Measurements from ENCODE around the gene SESN3.
"Not testable (repeated sequence)": the region's sequence is repeated elsewhere in the genome, so short reads cannot be mapped to it uniquely, and the experiment has no call there.

SESN3 gene, protein sequence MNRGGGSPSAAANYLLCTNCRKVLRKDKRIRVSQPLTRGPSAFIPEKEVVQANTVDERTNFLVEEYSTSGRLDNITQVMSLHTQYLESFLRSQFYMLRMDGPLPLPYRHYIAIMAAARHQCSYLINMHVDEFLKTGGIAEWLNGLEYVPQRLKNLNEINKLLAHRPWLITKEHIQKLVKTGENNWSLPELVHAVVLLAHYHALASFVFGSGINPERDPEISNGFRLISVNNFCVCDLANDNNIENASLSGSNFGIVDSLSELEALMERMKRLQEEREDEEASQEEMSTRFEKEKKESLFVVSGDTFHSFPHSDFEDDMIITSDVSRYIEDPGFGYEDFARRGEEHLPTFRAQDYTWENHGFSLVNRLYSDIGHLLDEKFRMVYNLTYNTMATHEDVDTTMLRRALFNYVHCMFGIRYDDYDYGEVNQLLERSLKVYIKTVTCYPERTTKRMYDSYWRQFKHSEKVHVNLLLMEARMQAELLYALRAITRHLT

DNA sequence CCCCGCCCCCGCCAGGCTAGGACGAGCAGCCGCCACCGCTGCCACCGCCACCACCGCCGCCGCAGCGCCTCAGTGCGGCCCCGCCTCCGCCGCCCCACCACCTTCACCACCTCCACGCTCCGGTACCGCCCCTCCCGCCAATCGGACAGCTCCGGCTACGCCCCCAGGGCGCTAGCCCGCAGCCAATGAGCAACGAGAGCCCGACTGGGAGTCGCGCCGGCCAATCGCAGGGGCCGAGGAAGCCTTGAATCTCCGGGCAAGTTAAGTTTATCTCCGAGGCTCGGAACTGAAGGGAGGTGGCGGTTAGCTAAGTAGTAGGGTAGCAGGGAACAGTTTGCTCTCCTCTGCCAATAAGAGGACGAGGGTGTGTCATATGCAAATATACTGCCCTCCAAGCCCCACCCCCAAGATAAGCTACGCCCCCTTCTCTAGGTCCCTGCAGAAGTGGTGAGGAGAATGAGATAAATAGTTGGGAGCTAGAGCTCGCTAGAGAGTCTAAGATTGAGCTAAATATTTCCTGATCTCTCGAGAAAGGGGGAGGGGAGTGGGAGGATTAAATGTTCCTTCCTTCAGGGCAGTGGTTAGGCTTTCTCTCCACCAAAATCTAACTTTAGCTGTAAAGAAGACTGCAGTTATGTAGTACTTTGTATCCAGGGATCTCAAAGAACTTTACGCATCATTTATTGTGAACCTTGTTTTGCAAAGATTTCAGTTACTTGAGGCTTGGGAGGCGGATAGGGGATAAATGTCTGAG, at the start of gene SESN3:
Gene SESN3, minus strand, starts transcription at position 76 of the 754 bp plus-strand sequence. CDS start 342 bp downstream, outside the sequence.
- DNase-seq, result peak; percentile 99

DNA sequence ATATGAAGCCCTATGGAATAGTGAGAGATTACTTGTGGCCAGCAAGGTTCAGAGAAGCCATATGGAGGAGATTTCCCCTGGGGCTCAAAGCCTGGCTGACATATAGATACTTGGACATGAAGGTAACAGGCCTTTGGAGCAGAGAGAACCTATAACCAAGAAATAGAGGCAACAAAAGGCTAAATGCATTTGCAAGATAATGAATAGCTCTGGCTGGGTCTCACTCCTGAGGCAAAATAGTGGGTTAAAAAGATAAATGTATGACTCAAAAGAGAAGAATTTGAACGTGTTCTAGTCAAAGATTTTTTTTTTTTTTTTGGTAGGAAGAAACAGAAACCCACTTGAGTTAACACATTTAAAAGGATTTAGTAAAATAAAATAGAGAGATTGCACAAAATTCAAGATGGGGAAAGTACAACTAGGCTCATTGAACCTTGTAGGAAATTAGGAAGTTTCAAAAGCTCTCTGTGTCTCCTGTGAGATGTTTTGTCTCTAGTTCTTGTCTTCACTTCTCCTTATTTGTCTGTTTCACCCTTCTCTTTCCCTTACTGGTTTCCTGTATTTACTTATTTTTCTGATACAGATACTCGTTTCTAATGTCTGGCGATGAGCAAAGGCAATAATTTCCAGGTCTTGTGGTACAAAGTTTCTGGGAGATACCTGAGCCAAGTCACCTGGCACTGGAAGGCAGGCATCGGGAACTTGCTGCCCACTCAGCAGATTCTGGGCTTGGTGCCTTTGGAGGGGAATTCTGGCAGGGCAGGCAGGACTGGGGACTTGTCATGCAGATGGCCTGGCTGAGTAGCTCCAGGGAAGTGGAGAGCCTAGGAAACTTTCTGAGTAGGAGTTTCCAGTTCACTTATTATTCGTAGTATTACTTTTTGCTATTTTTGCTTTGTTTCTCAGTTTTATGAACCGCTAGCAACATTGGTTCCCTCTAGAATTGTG, 49.2 kb upstream of the SESN3 start:
- DNase-seq, result no peak

DNA sequence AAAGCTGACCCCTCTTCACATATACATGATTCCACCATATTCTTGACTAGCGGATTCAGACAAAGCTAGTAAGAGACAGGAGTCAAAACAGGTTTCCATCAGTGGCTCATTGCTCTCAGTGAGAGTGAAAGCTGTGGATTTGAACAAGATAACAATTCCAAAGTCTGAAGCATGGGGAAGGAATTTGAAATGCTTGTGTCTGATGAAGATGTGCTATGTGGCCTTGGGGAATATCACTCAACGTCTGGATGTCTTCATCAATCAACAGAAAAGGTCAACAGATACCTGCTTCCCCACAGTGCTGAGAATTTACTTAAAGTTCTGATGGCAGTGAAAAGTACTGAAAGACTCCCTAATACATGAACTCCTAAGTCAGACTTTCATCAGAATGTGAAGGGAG, 46.9 kb upstream of the SESN3 start:
- DNase-seq, result no peak

DNA sequence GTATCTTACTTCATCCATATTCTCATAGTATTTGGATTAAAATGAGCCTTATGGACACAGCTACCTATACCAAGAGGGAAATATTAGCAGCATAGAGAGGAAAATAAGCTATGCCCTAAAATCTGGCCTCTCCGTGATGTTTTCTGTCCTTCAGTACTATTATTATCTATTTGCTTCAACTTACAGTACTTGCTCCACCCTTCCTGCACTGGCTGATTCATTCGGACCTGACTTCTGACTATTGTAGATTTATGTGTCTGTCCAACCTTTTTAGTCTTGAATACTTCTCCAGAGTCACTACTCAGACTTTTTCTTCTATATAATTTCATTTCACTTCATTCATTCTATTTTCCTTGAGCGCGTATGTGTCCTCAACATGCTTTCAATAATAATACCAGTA, 45.1 kb upstream of the SESN3 start:
- no peak for DNase-seq

DNA sequence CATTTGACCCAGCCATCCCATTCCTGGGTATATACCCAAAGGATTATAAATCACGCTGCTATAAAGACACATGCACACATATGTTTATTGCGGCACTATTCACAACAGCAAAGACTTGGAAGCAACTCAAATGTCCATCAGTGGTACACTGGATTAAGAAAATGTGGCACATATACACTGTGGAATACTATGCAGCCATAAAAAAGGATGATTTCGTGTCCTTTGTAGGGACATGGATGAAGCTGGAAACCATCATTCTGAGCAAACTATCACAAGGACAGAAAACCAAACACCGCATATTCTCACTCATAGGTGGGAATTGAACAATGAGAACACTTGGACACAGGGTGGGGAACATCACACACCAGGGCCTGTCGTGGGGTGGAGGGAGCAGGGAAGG, 42.6 kb upstream of the SESN3 start:
- DNase-seq, result not testable (repeated sequence)

DNA sequence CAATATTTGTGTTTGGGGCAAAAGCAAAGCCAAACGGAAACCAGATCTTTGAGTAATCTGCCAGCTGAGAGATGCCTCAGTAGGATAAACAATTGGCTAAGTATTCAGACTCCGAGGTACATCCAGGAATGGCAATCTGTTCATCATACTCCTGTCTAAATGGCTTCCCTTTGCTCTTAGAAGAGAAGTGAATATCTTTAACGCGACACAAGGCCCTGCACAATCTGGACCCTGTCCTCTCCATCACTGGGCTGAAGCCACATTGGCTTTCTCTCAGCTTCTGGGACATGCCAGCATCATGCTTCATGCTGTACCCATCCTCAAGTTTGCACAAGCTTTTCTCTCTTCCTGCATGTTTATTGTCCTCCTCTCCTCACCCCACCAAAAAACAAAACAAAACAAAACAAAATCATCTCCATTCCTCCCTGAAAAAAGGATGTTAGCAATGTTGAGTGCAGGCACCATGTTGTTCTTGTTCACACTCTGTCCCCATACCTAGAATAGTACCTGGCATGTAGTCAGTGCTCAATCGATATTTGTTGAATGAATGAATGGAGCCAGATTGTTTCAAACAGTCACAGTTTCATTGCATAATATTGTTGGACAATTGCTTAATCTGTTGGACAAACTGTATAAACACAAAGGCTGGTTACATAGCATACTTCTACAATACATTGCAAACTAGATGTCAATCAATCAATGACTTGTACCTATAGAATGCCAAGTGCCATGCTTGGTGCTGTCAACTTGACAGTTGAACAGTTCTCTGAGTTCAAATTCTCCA, 38.2 kb upstream of the SESN3 start:
- DNase-seq, result no peak

DNA sequence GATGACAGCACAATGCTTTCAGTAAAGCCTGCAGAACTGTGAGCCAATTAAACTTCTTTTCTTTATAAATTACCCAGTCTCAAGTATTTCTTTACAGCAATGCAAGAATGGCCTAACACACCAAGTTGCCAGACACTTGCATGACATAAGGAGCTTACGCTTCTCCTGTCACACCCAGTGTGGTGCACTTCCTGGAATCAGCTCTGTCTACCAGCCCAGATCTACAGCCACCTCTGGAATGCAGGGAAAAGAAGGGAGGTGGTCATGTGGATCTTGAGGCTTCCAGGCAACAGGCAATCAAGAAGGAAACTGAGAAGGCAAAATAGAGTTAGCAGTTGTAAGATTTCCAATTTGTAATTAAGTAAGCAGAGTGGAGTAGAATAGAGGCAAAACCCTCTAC, 37.4 kb upstream of the SESN3 start:
- no peak for DNase-seq

DNA sequence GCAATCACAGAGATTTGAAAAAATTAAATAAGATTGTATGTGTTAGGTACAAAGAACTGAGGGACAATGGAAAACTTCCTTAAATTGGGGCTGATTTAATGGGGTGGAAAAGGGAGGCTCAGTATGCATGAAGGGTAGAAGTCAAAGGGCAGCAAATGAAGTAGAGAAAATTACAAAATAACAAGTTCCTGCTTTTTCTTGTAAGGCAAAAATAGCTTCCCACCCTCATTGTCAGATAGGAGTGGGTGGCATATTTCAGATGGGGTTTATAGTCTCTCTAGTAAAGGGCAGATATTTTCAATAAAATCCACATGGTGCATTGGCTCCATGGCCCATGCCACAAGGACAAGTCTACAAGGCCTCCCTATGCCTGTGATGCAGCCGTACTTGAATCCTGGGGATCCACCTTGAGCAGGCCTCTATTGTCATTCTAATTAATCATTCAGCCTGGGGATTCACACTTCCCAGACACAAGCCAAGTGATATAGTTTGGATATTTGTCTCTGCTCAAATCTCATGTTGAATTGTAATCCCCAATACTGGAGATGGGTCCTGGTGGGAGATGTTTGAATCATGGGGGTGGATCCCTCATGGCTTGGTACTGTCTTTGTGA, 36.7 kb upstream of the SESN3 start:
- DNase-seq, result no peak

DNA sequence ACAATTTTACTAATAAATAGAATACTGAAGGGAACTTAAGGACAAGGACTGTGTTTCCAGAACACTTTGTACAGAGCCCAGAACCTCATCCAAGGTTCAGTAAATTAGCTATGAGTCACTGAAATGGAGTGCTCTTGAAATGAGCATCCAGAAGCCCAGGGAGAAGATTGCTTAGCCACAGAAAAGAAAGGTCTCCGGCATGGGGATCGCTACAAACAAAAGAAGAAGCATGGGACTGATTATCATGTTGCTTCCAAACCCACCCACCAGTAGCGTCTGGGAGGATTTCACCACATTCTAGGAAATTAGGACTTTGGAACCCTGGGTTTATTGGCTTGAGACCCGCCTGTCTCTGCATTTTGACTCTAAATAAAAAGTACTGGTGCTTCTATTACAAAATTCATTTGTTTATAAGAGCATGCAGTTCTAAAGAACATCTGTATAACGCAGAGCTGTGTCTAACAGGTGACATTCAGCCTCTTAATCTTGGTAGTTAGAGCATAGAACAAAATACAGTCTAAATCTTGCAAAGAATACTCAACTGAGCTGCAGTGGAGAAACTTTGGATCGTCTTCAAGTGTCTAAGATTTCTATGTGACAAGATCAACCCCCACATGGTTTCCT, 35.9 kb upstream of the SESN3 start:
- DNase-seq, result no peak

DNA sequence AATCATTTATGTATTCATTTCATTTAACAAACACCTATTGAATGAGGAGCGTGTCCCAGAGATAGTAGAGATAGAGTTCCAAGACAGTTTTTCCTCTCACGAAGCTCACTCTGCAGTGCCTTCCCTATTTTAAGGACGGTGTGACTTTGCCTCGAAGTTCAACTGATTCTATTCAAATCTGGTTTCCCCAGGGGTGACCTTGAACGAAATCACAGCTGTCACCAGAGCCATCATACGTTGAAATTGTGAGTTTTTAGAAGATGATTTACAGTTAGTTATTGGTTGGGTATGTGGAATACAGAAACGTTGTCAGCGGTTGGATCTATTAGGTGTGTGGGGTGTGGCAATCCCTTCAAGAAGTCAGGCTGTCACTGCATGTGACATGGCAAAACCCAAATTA, 33.9 kb upstream of the SESN3 start:
- DNase-seq, result no peak

DNA sequence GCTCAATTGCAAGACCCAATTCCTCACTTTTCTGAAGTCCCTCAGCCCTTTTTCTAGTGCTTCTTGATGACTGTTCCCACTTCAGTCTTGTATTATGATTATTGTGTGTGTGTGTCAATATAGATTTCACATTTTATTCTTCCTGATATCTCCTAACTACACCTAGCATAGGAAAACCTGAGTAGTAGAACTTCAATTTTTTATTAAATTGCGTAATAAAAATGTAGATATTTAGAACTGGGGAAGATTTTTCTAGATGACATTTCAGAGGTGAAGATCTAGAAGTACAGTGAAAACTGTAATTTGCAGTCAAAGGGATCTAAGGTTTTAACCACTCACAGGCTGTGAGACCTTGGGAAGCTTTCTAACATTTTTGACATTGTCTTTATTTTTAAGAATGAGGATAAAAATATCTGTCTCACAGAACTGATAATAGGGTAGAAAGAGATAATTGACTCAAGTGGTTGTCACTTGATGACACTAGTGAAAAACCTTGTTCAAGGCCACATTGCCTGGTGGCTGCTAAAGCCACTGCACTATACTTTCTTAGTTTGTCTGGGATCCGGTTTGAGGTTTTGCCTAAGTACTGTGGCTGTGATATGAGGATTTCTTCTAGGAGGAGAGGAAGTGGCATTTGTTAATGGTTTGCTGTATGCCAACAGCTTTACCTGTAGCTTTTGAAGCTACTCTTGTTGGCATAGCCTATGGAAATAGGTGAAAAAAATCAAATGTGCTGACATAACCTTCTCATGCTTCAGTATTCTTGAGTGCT, 32.2 kb upstream of the SESN3 start:
- no peak for DNase-seq

DNA sequence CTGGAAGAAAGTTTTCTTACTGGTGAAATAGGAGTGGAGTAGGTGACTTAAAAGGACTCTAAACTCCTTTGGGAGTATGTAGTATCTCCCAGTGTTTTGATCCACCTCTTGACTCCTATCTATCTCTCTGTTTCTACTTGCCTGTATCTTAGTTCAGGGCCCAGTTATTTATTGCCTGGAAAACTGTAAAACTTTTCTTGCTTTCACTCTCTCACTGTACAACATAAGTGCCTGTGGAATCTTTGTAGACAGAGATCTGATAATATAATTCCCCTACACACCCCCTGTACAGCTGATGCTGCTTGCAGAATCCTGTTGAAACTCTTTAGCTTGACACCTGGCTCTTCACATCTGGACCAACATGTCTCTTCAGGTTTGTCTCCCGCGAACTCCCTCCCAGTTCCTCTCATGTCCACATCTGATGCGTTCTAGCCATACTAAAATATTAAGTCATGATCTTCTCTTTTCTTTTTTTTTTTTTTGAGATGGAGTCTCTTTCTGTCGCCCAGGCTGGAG, 26.5 kb upstream of the SESN3 start:
- no peak for DNase-seq

DNA sequence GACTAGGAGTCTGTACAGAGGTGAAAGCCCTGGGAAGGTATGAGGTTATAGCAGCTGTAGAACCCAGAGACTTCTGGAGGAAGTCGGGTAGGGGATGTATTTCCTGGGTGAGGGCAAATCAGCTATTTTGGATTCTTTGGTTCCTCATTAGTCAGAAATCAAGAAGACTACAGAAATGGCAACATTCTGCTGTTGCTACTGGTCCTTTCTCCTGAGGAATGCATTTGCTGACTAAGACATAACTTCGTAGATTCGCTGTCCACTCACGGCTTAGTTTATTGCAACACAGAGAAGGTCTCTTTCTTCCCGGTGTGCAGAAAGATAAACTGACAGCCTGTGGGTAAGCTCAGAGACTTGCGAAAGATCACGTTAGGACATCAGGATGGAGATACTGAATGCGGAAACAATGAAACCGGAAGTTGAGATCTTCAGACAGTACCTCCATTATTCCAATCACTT, 25.3 kb upstream of the SESN3 start:
- no peak for DNase-seq

DNA sequence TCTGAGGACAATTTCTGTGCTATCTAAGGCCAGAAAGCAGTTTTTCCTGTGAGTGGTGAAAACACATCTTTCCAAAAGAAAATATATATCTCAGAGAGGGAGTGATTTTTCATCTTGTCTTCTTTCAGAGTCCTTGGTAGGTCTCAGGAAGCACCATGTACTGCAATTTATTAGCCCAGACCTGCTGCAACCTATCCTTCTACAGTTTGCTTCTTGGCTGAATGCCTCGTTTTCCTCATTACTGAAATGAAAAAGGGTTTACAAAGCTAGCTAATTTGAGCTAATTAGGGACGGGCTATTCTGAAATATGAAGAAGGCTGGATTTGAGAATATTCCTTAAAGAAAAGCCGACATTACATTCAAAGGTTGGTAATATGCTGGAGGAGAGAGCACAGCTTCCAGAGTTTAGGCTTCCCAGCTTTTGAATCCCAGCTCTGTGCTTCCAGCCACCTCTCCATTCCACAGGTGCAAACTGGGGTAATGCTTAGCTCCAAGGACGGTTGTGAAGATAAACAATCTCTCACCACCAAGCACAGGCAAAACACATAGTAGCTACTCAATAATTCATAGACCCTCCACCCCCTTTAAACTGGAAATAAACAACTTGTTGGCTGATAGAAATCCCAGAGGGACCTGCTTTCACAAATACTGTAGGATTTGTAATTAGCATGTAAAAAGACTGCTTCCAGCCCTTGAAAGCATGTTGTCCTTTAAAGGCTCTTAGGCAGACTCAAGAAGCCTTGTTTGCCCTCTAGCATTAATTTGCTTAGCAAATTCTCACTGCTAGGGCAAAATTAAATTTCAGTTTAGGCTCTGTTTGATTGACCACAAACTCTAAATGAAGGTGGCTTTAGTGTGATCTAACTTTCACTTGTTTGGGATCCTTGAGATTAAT, 24.5 kb upstream of the SESN3 start:
- DNase-seq, result no peak

DNA sequence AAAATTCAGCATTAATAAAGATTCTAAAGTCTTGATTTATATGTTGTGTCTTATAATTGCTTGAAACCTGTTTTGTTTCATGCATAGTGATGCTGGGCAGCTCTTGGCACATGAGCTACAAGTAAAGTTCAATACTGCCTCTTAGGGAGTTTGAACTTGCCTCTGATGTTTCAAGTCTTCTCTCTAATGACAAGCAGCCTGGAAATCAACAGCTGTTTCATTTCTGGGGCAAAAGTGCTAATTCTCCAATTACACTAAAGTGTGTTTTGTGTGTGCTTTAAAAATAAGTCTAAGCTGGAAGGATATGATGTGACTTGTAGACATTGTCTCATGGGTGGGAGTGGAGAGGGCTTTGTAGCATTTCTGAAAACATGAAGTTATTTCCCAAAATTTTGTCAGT, 23.7 kb upstream of the SESN3 start:
- DNase-seq, result no peak

DNA sequence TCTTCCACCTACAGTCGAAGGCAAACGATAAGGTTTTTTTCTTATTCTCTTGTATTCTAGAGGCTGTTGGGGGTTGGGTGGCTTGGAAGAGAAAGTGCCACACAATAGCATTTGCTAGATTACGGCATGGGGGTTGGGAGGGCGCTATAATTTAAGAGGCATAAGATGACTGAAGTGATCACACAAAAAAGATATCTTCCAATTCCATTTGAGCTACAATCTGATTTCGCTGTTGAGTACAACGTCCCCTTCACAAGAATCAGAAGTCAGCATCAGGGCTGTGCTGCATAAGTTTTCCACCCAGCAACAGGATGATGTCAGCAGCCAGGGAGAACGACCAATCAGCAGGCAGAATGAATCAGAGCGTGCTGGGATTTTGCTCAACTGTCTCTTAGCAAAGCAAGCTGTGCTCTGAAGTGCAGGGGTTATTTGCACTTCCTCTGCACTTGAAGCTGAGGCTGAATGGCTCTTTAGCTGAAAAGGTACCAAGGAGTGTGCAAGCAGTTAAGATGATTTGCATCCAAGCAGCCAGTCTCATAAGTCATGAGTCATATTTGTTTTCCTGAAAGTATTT, 23.2 kb upstream of the SESN3 start:
- DNase-seq, result peak; percentile 73

DNA sequence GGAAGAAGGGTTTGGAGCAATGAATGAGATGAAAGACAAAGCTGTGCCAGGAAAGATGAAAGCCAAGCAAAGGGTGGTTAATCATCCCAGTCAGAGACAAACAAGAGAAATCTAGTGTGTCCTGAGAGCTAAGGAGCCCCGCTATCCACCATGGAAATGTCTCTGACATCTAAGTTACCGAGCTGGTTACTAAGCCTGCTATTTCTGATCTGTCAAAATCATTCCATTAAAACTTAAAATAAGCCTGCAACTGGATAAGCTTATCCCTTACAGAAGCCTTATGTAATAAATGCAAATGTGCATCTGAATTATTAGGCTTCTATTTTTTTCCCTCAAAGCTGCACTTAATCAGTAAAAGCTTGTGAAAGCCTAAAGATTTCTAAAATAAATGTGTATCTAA, 22.1 kb upstream of the SESN3 start:
- no peak for DNase-seq

DNA sequence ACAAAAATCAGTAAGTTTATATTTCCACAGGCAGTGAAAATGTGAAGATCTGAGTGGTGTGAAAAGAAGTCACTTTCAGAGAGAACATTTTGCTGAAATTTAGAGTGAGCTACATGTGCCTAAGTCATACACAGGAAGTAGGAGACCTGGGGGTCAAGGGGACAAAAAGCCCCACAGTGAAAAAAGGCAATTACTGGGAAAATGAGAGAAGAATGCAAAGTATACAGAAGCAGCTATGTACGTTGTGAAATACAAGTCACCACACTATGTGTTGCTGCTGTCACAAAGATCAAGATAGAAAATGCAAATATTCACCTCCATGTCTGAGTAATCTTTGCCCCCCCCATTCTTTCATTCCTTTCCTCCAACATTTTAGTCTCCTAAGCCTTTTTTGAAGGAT, 21.6 kb upstream of the SESN3 start:
- DNase-seq, result no peak

DNA sequence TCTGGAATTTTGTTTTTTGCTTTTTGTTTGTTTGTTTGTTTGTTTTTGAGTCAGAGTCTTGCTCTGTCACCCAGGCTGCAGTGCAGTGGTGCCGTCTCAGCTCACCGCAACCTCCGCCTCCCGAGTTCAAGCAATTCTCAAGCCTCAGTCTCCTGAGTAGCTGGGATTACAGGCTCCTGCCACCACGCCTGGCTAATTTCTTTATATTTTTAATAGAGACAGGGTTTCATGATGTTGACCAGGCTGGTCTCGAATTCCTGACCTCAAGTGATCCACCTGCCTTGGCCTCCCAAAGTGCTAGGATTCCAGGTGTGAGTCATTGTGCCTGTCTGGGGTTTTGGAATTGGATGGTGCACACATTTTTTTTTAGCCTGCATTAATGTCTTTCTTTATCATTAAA, 20.9 kb upstream of the SESN3 start:
- DNase-seq, result not testable (repeated sequence)
